DOHH2 (cell line): ENCODE measurements around the gene KRT77.

Experiments
- H3F3A ChIP-seq: fragments of 200-600 bp; sonication (generic), shearing (Covaris generic); 2 replicates; pipeline ENCODE4 v1.6.0; 2016; ENCODE audit warnings: antibody characterized with exemption, mild to moderate bottlenecking; ENCODE audit not compliant: control insufficient read depth, insufficient read depth
- H3K27ac ChIP-seq: fragments of 200-600 bp; sonication (generic); 2 replicates; pipeline ENCODE4 v1.5.1; 2014; ENCODE audit warnings: low read depth, mild to moderate bottlenecking, low read length, moderate library complexity
- H3K27me3 ChIP-seq: fragments of 200-600 bp; sonication (generic); 2 replicates; pipeline ENCODE4 v1.6.1; 2014; ENCODE audit warnings: mild to moderate bottlenecking, low read length, mixed read lengths; ENCODE audit not compliant: control insufficient read depth
- H3K36me3 ChIP-seq: fragments of 200-600 bp; sonication (generic); 2 replicates; pipeline ENCODE4 v1.6.1; 2014; ENCODE audit warnings: mild to moderate bottlenecking, low read length, moderate library complexity, mixed read lengths; ENCODE audit not compliant: control insufficient read depth
- H3K4me1 ChIP-seq: fragments of 200-600 bp; sonication (generic); 2 replicates; pipeline ENCODE4 v1.6.1; 2014; ENCODE audit warnings: mild to moderate bottlenecking, low read length, mixed read lengths; ENCODE audit not compliant: control insufficient read depth
- H3K4me2 ChIP-seq: fragments of 200-600 bp; sonication (generic); 2 replicates; pipeline ENCODE4 v1.6.0; 2014; ENCODE audit warnings: mild to moderate bottlenecking, low read length, moderate library complexity
- H3K4me3 ChIP-seq: fragments of 200-600 bp; sonication (generic); 2 replicates; pipeline ENCODE4 v1.5.1; 2014; ENCODE audit warnings: mild to moderate bottlenecking, low read length, mixed read lengths
- H3K79me2 ChIP-seq: fragments of 200-600 bp; sonication (generic); 2 replicates; pipeline ENCODE4 v1.6.1; 2014; ENCODE audit warnings: mild to moderate bottlenecking, low read length, mixed read lengths; ENCODE audit not compliant: control insufficient read depth
- H3K9me2 ChIP-seq: fragments of 200-600 bp; sonication (generic); replicated peaks from 2 replicates; pipeline ENCODE4 v1.6.1; 2014; ENCODE audit warnings: mild to moderate bottlenecking, low read length, mixed read lengths; ENCODE audit not compliant: control insufficient read depth
- H3K9me3 ChIP-seq: fragments of 200-600 bp; sonication (generic); 2 replicates; pipeline ENCODE4 v1.6.1; 2014; ENCODE audit warnings: antibody characterized with exemption, low read length, mixed read lengths; ENCODE audit not compliant: control insufficient read depth, insufficient read depth
- H4K20me1 ChIP-seq: fragments of 200-600 bp; sonication (generic); 2 replicates; pipeline ENCODE4 v1.6.0; 2014; ENCODE audit warnings: low read depth, mild to moderate bottlenecking, antibody characterized with exemption, low read length, moderate library complexity; ENCODE audit not compliant: control insufficient read depth, insufficient read depth
- CTCF ChIP-seq: fragments of 200-600 bp; sonication (generic); IDR thresholded peaks from one replicate; pipeline ENCODE4 v1.5.1; 2014; ENCODE audit warnings: antibody characterized with exemption, mild to moderate bottlenecking, low read depth, low read length; ENCODE audit not compliant: poor library complexity, severe bottlenecking
- EZH2phosphoT487 ChIP-seq: fragments of 200-600 bp; sonication (generic); IDR thresholded peaks from 2 replicates; pipeline ENCODE4 v1.6.1; 2017; ENCODE audit warnings: borderline replicate concordance, mild to moderate bottlenecking, antibody characterized with exemption, low read length, moderate library complexity, mixed read lengths

Gene KRT77

GRCh38 chr12:52648012-52648550, 55.2 kb downstream of the KRT77 start:
- Histone ChIP-seq H3F3A (no peaks in the 10 kb centered on the region), H3K36me3 (no peaks in the 10 kb centered on the region), H3K4me3 (no peak overlapping the region), H3K9me2 (no peaks in the 10 kb centered on the region), H3K27me3 (0 out of 2 replicates have a peak, but pooled peaks cover 3% of the 10 kb centered on the region), H3K27ac (no peak overlapping the region), H3K4me1 (no peaks in the 10 kb centered on the region), H3K79me2 (no peaks in the 10 kb centered on the region), H3K4me2 (no peak overlapping the region), H3K9me3 (no peaks in the 10 kb centered on the region), H4K20me1 (no peaks in the 10 kb centered on the region)
- TF ChIP-seq EZH2phosphoT487 (no peak), CTCF (no peak)

GRCh38 chr12:52647601-52648000, 55.7 kb downstream of the KRT77 start:
- Histone ChIP-seq H3K27me3 (0 out of 2 replicates have a peak, but pooled peaks cover 3% of the 10 kb centered on the region), H3K9me3 (no peaks in the 10 kb centered on the region), H3K4me1 (no peaks in the 10 kb centered on the region), H3K9me2 (no peaks in the 10 kb centered on the region), H4K20me1 (no peaks in the 10 kb centered on the region), H3K4me2 (no peak overlapping the region), H3K4me3 (no peak overlapping the region), H3F3A (no peaks in the 10 kb centered on the region), H3K36me3 (no peaks in the 10 kb centered on the region), H3K79me2 (no peaks in the 10 kb centered on the region), H3K27ac (no peak overlapping the region)
- TF ChIP-seq CTCF (no peak), EZH2phosphoT487 (no peak)

GRCh38 chr12:52646613-52647012, 56.7 kb downstream of the KRT77 start:
- no peak for TF ChIP-seq CTCF
- TF ChIP-seq EZH2phosphoT487, result no peak
- Histone ChIP-seq H3K36me3 (no peaks in the 10 kb centered on the region), H3K27me3 (peaks cover 8% of the 10 kb centered on the region; the same call in 1 of the 2 replicates), H3K27ac (no peak overlapping the region), H3F3A (no peaks in the 10 kb centered on the region), H3K4me1 (no peaks in the 10 kb centered on the region), H4K20me1 (no peaks in the 10 kb centered on the region), H3K4me2 (no peak overlapping the region), H3K9me2 (no peaks in the 10 kb centered on the region), H3K4me3 (no peak overlapping the region), H3K79me2 (no peaks in the 10 kb centered on the region), H3K9me3 (no peaks in the 10 kb centered on the region)
